ENCODE data around the gene TNFAIP1.
A peak's percentile ranks its signal among the peaks of the same experiment; 100 is the strongest.

The TNFAIP1 gene

GRCh38 chr17:28357901-28358197, 22.3 kb downstream of the TNFAIP1 start:
- no peaks in the 10 kb centered on the region for H3K9me3 ChIP-seq
- DNase-seq, result no peak
- peak overlapping the region; percentile 88 for H3K4me3 ChIP-seq (ENCODE audit: low read depth, low read length)
- no peaks in the 10 kb centered on the region for H3K27me3 ChIP-seq
- peaks cover 10% of the 10 kb centered on the region; the same call in 1 of the 2 replicates for H3K36me3 ChIP-seq
- TF ChIP-seq CTCF (IDR thresholded peaks at IDR 0.05; ENCODE audit: low read depth, low read length), result no peak
- H3K4me1 ChIP-seq, result no peaks in the 10 kb centered on the region

- Histone ChIP-seq H3K9me3 (no peaks in the 10 kb centered on the region), H3K4me3 (ENCODE audit: low read depth, low read length) (no peak overlapping the region), H3K36me3 (0 out of 2 replicates have a peak, but pooled peaks cover 3% of the 10 kb centered on the region), H3K27me3 (no peaks in the 10 kb centered on the region), H3K4me1 (no peaks in the 10 kb centered on the region)
- TF ChIP-seq CTCF (IDR thresholded peaks at IDR 0.05; ENCODE audit: low read depth, low read length), result no peak
- DNase-seq, result no peak
Measured at GRCh38 chr17:28363186-28363585, 27.6 kb downstream of the TNFAIP1 start.

- no peaks in the 10 kb centered on the region for H3K4me1 ChIP-seq
- H3K27me3 ChIP-seq, result no peaks in the 10 kb centered on the region
- no peak overlapping the region for H3K4me3 ChIP-seq (ENCODE audit: low read depth, low read length)
- TF ChIP-seq CTCF (IDR thresholded peaks at IDR 0.05; ENCODE audit: low read depth, low read length), result no peak
- no peaks in the 10 kb centered on the region for H3K9me3 ChIP-seq
- no peak for DNase-seq
- 0 out of 2 replicates have a peak, but pooled peaks cover 3% of the 10 kb centered on the region for H3K36me3 ChIP-seq
Measured at GRCh38 chr17:28363776-28364650, 28.5 kb downstream of the TNFAIP1 start.

- no peak for DNase-seq
- H3K36me3 ChIP-seq, result 0 out of 2 replicates have a peak, but pooled peaks cover 3% of the 10 kb centered on the region
- no peaks in the 10 kb centered on the region for H3K4me1 ChIP-seq
- H3K27me3 ChIP-seq, result no peaks in the 10 kb centered on the region
- TF ChIP-seq CTCF (IDR thresholded peaks at IDR 0.05; ENCODE audit: low read depth, low read length), result no peak
- no peaks in the 10 kb centered on the region for H3K9me3 ChIP-seq
- no peak within 1 kb of the TSS for H3K4me3 ChIP-seq (ENCODE audit: low read depth, low read length)
Measured at GRCh38 chr17:28364665-28365363, 29.3 kb downstream of the TNFAIP1 start, which contains the start of gene SEBOX. SEBOX (minus strand) TSS chr17:28365199; CDS start chr17:28365151, 48 bp downstream.

GRCh38 chr17:28365487-28365886, 29.9 kb downstream of the TNFAIP1 start:
- no peak overlapping the region for H3K4me3 ChIP-seq (ENCODE audit: low read depth, low read length)
- TF ChIP-seq CTCF (IDR thresholded peaks at IDR 0.05; ENCODE audit: low read depth, low read length), result no peak
- H3K4me1 ChIP-seq, result peaks cover 2% of the 10 kb centered on the region; the same call in 1 of the 2 replicates
- 0 out of 2 replicates have a peak, but pooled peaks cover 3% of the 10 kb centered on the region for H3K36me3 ChIP-seq
- no peaks in the 10 kb centered on the region for H3K9me3 ChIP-seq
- no peak for DNase-seq
- H3K27me3 ChIP-seq, result no peaks in the 10 kb centered on the region
